Measurements from ENCODE around the gene PPP3R2.

GRCh38 chr9:101586651-101587050, 8.1 kb downstream of the PPP3R2 start:
- TF ChIP-seq CTCF (IDR thresholded peaks at IDR 0.05), result no peak
- TF ChIP-seq ZFX (IDR thresholded peaks at IDR 0.05; ENCODE audit: borderline replicate concordance), result no peak
